ENCODE data around the gene COMMD1. TPM values are rescaled to one million over a fixed set of nuclear protein-coding genes. Genes with fewer than 3 reads are reported as not detected.

COMMD1 gene
- total and polyA plus RNA-seq, 2 experiments from 2014 or later: 54.9 to 83.7 TPM

- peaks cover 11% of the 10 kb centered on the region for H3K4me1 Mint-ChIP-seq
- H3K27me3 Mint-ChIP-seq (ENCODE audit: insufficient read depth, low read depth, poor library complexity): peaks cover 9% of the 10 kb centered on the region
- peaks cover 5% of the 10 kb centered on the region for H3K36me3 Mint-ChIP-seq (ENCODE audit: low read depth)
- TF ChIP-seq EZH2 (IDR thresholded peaks at IDR 0.05; ENCODE audit: low read depth, unreplicated experiment) (no peak), NANOG (IDR thresholded peaks at IDR 0.05; ENCODE audit: borderline replicate concordance) (no peak), JUNB (IDR thresholded peaks at IDR 0.05; ENCODE audit: unreplicated experiment) (no peak), ZNF331 (CRISPR knock-in tag; IDR thresholded peaks at IDR 0.05; ENCODE audit: low read depth) (no peak), ZNF114 (CRISPR knock-in tag; IDR thresholded peaks at IDR 0.05) (no peak), CTCF (conservative IDR thresholded peaks at IDR 0.05; ENCODE audit: low read depth in 2 of 2) (no peak), CREB1 (CRISPR knock-in tag; IDR thresholded peaks at IDR 0.05; ENCODE audit: low read depth) (no peak), EZH2phosphoT487 (IDR thresholded peaks at IDR 0.05; ENCODE audit: unreplicated experiment) (no peak), STAT1 (IDR thresholded peaks at IDR 0.05; ENCODE audit: unreplicated experiment) (no peak), ETS1 (IDR thresholded peaks at IDR 0.05) (no peak)
- TF ChIP-seq, protein P1, sequence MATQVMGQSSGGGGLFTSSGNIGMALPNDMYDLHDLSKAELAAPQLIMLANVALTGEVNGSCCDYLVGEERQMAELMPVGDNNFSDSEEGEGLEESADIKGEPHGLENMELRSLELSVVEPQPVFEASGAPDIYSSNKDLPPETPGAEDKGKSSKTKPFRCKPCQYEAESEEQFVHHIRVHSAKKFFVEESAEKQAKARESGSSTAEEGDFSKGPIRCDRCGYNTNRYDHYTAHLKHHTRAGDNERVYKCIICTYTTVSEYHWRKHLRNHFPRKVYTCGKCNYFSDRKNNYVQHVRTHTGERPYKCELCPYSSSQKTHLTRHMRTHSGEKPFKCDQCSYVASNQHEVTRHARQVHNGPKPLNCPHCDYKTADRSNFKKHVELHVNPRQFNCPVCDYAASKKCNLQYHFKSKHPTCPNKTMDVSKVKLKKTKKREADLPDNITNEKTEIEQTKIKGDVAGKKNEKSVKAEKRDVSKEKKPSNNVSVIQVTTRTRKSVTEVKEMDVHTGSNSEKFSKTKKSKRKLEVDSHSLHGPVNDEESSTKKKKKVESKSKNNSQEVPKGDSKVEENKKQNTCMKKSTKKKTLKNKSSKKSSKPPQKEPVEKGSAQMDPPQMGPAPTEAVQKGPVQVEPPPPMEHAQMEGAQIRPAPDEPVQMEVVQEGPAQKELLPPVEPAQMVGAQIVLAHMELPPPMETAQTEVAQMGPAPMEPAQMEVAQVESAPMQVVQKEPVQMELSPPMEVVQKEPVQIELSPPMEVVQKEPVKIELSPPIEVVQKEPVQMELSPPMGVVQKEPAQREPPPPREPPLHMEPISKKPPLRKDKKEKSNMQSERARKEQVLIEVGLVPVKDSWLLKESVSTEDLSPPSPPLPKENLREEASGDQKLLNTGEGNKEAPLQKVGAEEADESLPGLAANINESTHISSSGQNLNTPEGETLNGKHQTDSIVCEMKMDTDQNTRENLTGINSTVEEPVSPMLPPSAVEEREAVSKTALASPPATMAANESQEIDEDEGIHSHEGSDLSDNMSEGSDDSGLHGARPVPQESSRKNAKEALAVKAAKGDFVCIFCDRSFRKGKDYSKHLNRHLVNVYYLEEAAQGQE (IDR thresholded peaks at IDR 0.05; ENCODE audit: unreplicated experiment): no peak
- H3K4me3 Mint-ChIP-seq: no peak overlapping the region
- H3K4me1 ChIP-seq (ENCODE audit: insufficient read depth): peaks cover under 1% of the 10 kb centered on the region; the same call in 1 of the 2 replicates
- peak overlapping the region; percentile 75; the same call in 1 of the 2 replicates for H3K27ac Mint-ChIP-seq
- H3K4me2 ChIP-seq: no peak overlapping the region
- peaks cover 5% of the 10 kb centered on the region; the same call in 1 of the 3 replicates for H3K9me3 Mint-ChIP-seq
- no peak overlapping the region for H3K4me3 ChIP-seq
- H3F3A ChIP-seq (replicated peaks; ENCODE audit: low read depth): no peaks in the 10 kb centered on the region
- ATAC-seq: no peak
- H3K27ac ChIP-seq (ENCODE audit: low read depth): no peak overlapping the region
- H3K9me2 ChIP-seq (ENCODE audit: insufficient read depth): peaks cover 3% of the 10 kb centered on the region; the same call in 1 of the 2 replicates
- H4K20me1 ChIP-seq (replicated peaks; ENCODE audit: insufficient read depth): no peaks in the 10 kb centered on the region
- H3K27me3 ChIP-seq (ENCODE audit: insufficient read depth): no peaks in the 10 kb centered on the region
- no peak overlapping the region for H2AFZ ChIP-seq
- no peaks in the 10 kb centered on the region for H3K79me2 ChIP-seq (replicated peaks; ENCODE audit: insufficient read depth)
- no peak for DNase-seq (ENCODE audit: low spot score)
- H3K36me3 ChIP-seq (ENCODE audit: insufficient read depth): no peaks in the 10 kb centered on the region
These were observed 15.1 kb downstream of the COMMD1 start for GRCh38 chr2:61920548-61920947.

Measured in GM23338 (cell line).